ENCODE results near the gene NRXN3. TPM values are rescaled to one million over a fixed set of nuclear protein-coding genes. Genes with fewer than 3 reads are reported as not detected.

Gene NRXN3
- total RNA-seq, 2 experiments from 2014 or later: not detected

GRCh38 chr14:79278798-79279644, 1108.8 kb downstream of the NRXN3 start:
- Histone ChIP-seq H3K36me3 (ENCODE audit: insufficient read depth, low read length) (no peaks in the 10 kb centered on the region), H3K27ac (ENCODE audit: low read depth, low read length, poor library complexity, severe bottlenecking) (no peak overlapping the region), H3K9me3 (ENCODE audit: low read length) (no peaks in the 10 kb centered on the region), H4K20me1 (ENCODE audit: insufficient read depth, low read length) (no peaks in the 10 kb centered on the region), H3K4me3 (ENCODE audit: low read depth, low read length, poor library complexity, severe bottlenecking) (no peak overlapping the region), H3K79me2 (ENCODE audit: insufficient read depth, low read depth, low read length) (no peaks in the 10 kb centered on the region), H3K4me2 (ENCODE audit: low read length) (no peak overlapping the region), H3K9me2 (ENCODE audit: insufficient read depth, low read length) (no peaks in the 10 kb centered on the region), H2AFZ (ENCODE audit: low read length) (no peak overlapping the region), H3K4me1 (ENCODE audit: insufficient read depth, low read length, poor library complexity, severe bottlenecking) (no peaks in the 10 kb centered on the region)
- no TSS peak for BruUV-seq (replicated peaks)
- intact Hi-C loops (cut with micrococcal nuclease; ENCODE audit: unreplicated experiment): no loop called here
- TF ChIP-seq CTCF (conservative IDR thresholded peaks at IDR 0.05; ENCODE audit: low read length) (no peak), EZH2phosphoT487 (IDR thresholded peaks at IDR 0.05; ENCODE audit: borderline replicate concordance, low read depth, low read length) (no peak)
- CTCF ChIA-PET (ENCODE audit: unreplicated experiment): no interaction called here
- no peak for DNase-seq (ENCODE audit: low spot score)
- POLR2A ChIA-PET: no interaction called here

- H3K9me3 ChIP-seq (ENCODE audit: low read length): no peaks in the 10 kb centered on the region
- H3K9me2 ChIP-seq (ENCODE audit: insufficient read depth, low read length): no peaks in the 10 kb centered on the region
- TF ChIP-seq EZH2phosphoT487 (IDR thresholded peaks at IDR 0.05; ENCODE audit: borderline replicate concordance, low read depth, low read length) (no peak), CTCF (conservative IDR thresholded peaks at IDR 0.05; ENCODE audit: low read length) (no peak)
- ChIA-PET CTCF (ENCODE audit: unreplicated experiment) (no interaction called here), POLR2A (no interaction called here)
- H3K27ac ChIP-seq (ENCODE audit: low read depth, low read length, poor library complexity, severe bottlenecking): no peak overlapping the region
- intact Hi-C loops (cut with micrococcal nuclease; ENCODE audit: unreplicated experiment): no loop called here
- no peaks in the 10 kb centered on the region for H3K4me1 ChIP-seq (ENCODE audit: insufficient read depth, low read length, poor library complexity, severe bottlenecking)
- no peaks in the 10 kb centered on the region for H4K20me1 ChIP-seq (ENCODE audit: insufficient read depth, low read length)
- no peaks in the 10 kb centered on the region for H3K36me3 ChIP-seq (ENCODE audit: insufficient read depth, low read length)
- no peaks in the 10 kb centered on the region for H3K79me2 ChIP-seq (ENCODE audit: insufficient read depth, low read depth, low read length)
- no peak overlapping the region for H3K4me3 ChIP-seq (ENCODE audit: low read depth, low read length, poor library complexity, severe bottlenecking)
- no peak overlapping the region for H2AFZ ChIP-seq (ENCODE audit: low read length)
- no peak for DNase-seq (ENCODE audit: low spot score)
- no TSS peak for BruUV-seq (replicated peaks)
- no peak overlapping the region for H3K4me2 ChIP-seq (ENCODE audit: low read length)
Observed at GRCh38 chr14:79279645-79280597, 1109.7 kb downstream of the NRXN3 start.
